ENCODE data around the gene VPS52. TPM values are rescaled to one million over a fixed set of nuclear protein-coding genes. Genes with fewer than 3 reads are reported as not detected.

VPS52 gene
- total RNA-seq, 4 donors from 2014 or later, result 37.7 to 46.5 (median 45.2) TPM

- Histone ChIP-seq H3K4me3 (no peak overlapping the region), H3K9me3 (no peaks in the 10 kb centered on the region), H3K27ac (no peak overlapping the region), H3K36me3 (peaks cover 0 to 66% (median 15%) of the 10 kb centered on the region in 3 donors), H3K4me1 (peaks cover 3 to 35% (median 14%) of the 10 kb centered on the region in 4 donors), H3K27me3 (no peaks in the 10 kb centered on the region)
- DNase-seq (ENCODE audit: low spot score in 2 of 2), result no peak
- WGBS, 2 donors, result 64 to 67% methylated on average over 10 of the region's 10 CpGs
- TF ChIP-seq, protein P1, sequence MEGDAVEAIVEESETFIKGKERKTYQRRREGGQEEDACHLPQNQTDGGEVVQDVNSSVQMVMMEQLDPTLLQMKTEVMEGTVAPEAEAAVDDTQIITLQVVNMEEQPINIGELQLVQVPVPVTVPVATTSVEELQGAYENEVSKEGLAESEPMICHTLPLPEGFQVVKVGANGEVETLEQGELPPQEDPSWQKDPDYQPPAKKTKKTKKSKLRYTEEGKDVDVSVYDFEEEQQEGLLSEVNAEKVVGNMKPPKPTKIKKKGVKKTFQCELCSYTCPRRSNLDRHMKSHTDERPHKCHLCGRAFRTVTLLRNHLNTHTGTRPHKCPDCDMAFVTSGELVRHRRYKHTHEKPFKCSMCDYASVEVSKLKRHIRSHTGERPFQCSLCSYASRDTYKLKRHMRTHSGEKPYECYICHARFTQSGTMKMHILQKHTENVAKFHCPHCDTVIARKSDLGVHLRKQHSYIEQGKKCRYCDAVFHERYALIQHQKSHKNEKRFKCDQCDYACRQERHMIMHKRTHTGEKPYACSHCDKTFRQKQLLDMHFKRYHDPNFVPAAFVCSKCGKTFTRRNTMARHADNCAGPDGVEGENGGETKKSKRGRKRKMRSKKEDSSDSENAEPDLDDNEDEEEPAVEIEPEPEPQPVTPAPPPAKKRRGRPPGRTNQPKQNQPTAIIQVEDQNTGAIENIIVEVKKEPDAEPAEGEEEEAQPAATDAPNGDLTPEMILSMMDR (IDR thresholded peaks at IDR 0.05), result no peak
- TF ChIP-seq POLR2A (IDR thresholded peaks at IDR 0.05) (no peak), EP300 (IDR thresholded peaks at IDR 0.05) (no peak)
Observed at GRCh38 chr6:33294086-33294823, 22.6 kb upstream of the VPS52 start.

GRCh38 chr6:33292996-33293682, 21.5 kb upstream of the VPS52 start:
- 84 to 86% methylated on average over 14 to 16 of the region's 16 CpGs for WGBS, 2 donors
- no peak for DNase-seq (ENCODE audit: low spot score in 2 of 2)
- peaks cover 0 to 66% (median 15%) of the 10 kb centered on the region in 3 donors for H3K36me3 ChIP-seq
- no peak overlapping the region for H3K27ac ChIP-seq
- TF ChIP-seq, protein P1 (IDR thresholded peaks at IDR 0.05), result no peak
- TF ChIP-seq POLR2A (IDR thresholded peaks at IDR 0.05) (no peak), EP300 (IDR thresholded peaks at IDR 0.05) (no peak)
- H3K4me1 ChIP-seq, result peaks cover 3 to 39% (median 19%) of the 10 kb centered on the region in 4 donors
- no peaks in the 10 kb centered on the region for H3K9me3 ChIP-seq
- no peaks in the 10 kb centered on the region for H3K27me3 ChIP-seq
- no peak overlapping the region for H3K4me3 ChIP-seq

DNA sequence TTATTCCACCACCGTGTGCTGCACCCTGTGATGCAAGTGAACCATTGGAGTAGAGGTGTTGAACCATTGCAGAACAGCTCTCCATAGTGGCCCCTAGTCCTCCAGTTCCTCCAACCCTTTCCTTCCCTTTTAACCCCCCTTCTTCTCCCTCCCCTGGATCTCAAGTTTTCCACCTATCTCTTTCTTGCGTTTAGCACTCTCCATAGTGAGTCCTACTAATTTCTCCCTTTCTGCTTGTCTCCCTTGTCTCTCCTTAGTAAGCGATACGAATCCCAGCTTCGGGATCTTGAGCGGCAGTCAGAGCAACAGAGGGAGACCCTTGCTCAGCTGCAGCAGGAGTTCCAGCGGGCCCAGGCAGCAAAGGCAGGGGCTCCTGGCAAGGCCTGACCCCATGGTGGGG, 18.8 kb upstream of the VPS52 start:
- H3K36me3 ChIP-seq, result peaks cover 0 to 74% (median 10%) of the 10 kb centered on the region in 3 donors
- no peak for DNase-seq (ENCODE audit: low spot score in 2 of 2)
- WGBS, 2 donors, result 63 to 68% methylated on average over 7 of the region's 7 CpGs
- H3K9me3 ChIP-seq, result no peaks in the 10 kb centered on the region
- no peaks in the 10 kb centered on the region for H3K27me3 ChIP-seq
- peak overlapping the region in 1 of 4 donors; percentile 90 for H3K27ac ChIP-seq
- peak overlapping the region in 1 of 4 donors; percentile 86 for H3K4me3 ChIP-seq
- H3K4me1 ChIP-seq, result peaks cover 0 to 30% (median 17%) of the 10 kb centered on the region in 4 donors
- TF ChIP-seq, protein P1 (IDR thresholded peaks at IDR 0.05), result no peak
- TF ChIP-seq POLR2A (IDR thresholded peaks at IDR 0.05) (no peak), EP300 (IDR thresholded peaks at IDR 0.05) (no peak)

- Histone ChIP-seq H3K27ac (peak overlapping the region; percentile 70 to 90 (median 70)), H3K4me1 (peaks cover 0 to 30% (median 17%) of the 10 kb centered on the region in 4 donors), H3K4me3 (peak overlapping the region; percentile 63 to 86 (median 68)), H3K27me3 (no peaks in the 10 kb centered on the region), H3K9me3 (no peaks in the 10 kb centered on the region), H3K36me3 (peaks cover 0 to 74% (median 6%) of the 10 kb centered on the region in 3 donors)
- TF ChIP-seq, protein P1 (IDR thresholded peaks at IDR 0.05), result no peak
- no peak for TF ChIP-seq EP300 (IDR thresholded peaks at IDR 0.05)
- no peak for TF ChIP-seq POLR2A (IDR thresholded peaks at IDR 0.05)
- no peak for DNase-seq (ENCODE audit: low spot score in 2 of 2)
- WGBS, 2 donors, result 4 to 5% methylated on average over 14 of the region's 14 CpGs
Observed at GRCh38 chr6:33289784-33290315, 18.2 kb upstream of the VPS52 start.
